NT2/D1 (cell line): ENCODE data around the gene PLS1.
"Not testable (repeated sequence)": the region's sequence is repeated elsewhere in the genome, so short reads cannot be mapped to it uniquely, and the experiment has no call there.

Experiments
- DNase-seq: peaks from one replicate; pipeline ENCODE4 v3.0.0-alpha.2; 2011; ENCODE audit warnings: low read depth, low spot score
- H3K27me3 ChIP-seq: 2 replicates; pipeline ENCODE4 v1.6.0; 2011; ENCODE audit warnings: mild to moderate bottlenecking; ENCODE audit not compliant: insufficient read length, insufficient read depth
- H3K36me3 ChIP-seq: 2 replicates; pipeline ENCODE4 v1.6.1; 2011; ENCODE audit warnings: mild to moderate bottlenecking, low read length, mixed read lengths; ENCODE audit not compliant: insufficient read depth, insufficient read length
- H3K4me1 ChIP-seq: 2 replicates; pipeline ENCODE4 v1.5.1; 2011; ENCODE audit not compliant: insufficient read depth, insufficient read length
- H3K4me3 ChIP-seq: 2 replicates; pipeline ENCODE4 v1.5.1; 2011; ENCODE audit warnings: low read depth; ENCODE audit not compliant: insufficient read length
- H3K9ac ChIP-seq: 2 replicates; pipeline ENCODE4 v1.6.0; 2011; ENCODE audit warnings: low read depth; ENCODE audit not compliant: insufficient read length
- H3K9me3 ChIP-seq: 2 replicates; pipeline ENCODE4 v1.5.1; 2011; ENCODE audit warnings: mild to moderate bottlenecking, low read length; ENCODE audit not compliant: insufficient read depth
- SUZ12 ChIP-seq: IDR thresholded peaks from 2 replicates; pipeline ENCODE4 v1.6.1; 2011; ENCODE audit not compliant: insufficient read length, insufficient read depth; ENCODE audit errors: extremely low read depth
- YY1 ChIP-seq: IDR thresholded peaks from 2 replicates; pipeline ENCODE4 v1.6.1; 2011; ENCODE audit not compliant: insufficient read length, insufficient read depth
- ZNF274 ChIP-seq: IDR thresholded peaks from 2 replicates; pipeline ENCODE4 v1.6.1; 2011; ENCODE audit warnings: mild to moderate bottlenecking, low read depth, low read length

The PLS1 gene

DNA sequence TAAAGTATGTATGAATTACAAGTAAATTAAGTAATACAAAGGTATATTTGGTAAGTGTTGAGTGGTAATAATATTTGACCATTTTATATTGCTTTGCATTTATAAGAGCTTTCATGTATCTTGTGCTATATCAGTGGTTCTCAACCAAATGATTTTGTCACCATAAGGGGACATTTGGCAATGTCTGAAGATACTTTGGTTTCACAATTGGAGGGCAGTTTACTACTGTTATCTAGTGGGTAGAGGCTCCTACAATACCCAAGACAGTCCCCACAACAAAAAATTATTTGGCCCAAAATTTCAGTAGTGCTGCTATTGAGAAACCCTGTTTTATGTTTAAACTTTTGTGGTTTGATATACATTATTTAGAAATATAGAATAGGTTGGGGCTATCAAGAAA is 142.2 kb downstream of the PLS1 start:
- Histone ChIP-seq H3K9me3 (no peaks in the 10 kb centered on the region), H3K4me1 (no peaks in the 10 kb centered on the region), H3K4me3 (no peak overlapping the region), H3K36me3 (peaks cover 10% of the 10 kb centered on the region), H3K27me3 (no peaks in the 10 kb centered on the region), H3K9ac (no peak overlapping the region)
- TF ChIP-seq SUZ12 (no peak), ZNF274 (no peak), YY1 (no peak)
- no peak for DNase-seq

DNA sequence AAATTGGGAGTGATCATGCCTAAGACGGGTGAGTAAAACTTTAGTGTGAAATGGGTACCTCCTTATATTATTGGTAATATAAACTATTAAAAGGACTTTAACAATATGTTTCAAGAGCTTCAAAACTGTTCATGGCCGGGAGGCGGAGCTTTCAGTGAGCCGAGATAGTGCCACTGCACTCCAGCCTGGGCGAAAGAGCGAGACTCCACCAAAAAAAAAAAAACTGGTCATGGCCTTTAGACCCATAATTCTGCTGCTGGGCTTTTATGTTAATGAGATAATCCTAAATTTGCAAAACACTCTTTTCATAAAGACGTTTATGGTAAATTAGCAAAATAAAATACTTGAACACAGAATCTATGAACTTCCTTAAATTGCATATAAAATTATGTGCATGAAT is 150.5 kb downstream of the PLS1 start:
- H3K4me3 ChIP-seq: no peak overlapping the region
- DNase-seq: no peak
- no peak for TF ChIP-seq SUZ12
- no peak for TF ChIP-seq YY1

DNA sequence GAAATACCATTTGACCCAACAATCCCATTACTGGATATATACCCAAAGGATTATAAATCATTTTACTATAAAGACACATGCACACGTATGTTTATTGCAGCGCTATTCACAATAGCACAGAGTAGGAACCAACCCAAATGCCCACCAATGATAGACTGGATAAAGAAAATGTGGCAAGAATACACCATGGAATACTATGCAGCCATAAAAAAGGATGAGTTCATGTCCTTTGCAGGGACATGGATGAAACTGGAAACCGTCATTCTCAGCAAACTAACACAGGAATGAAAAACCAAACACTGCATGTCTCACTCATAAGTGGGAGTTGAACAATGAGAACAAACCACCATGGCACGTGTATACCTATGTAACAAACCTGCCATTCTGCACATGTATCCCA is 154.3 kb downstream of the PLS1 start:
- H3K36me3 ChIP-seq: peaks cover 29% of the 10 kb centered on the region
- not testable (repeated sequence) for H3K27me3 ChIP-seq, H3K9me3 ChIP-seq, H3K4me3 ChIP-seq, H3K9ac ChIP-seq, H3K4me1 ChIP-seq, DNase-seq

More for the DNA sequence above, 150.5 kb downstream of the PLS1 start:
- H3K27me3 ChIP-seq: no peaks in the 10 kb centered on the region
- H3K9ac ChIP-seq: no peak overlapping the region
- H3K9me3 ChIP-seq: no peaks in the 10 kb centered on the region
- H3K36me3 ChIP-seq: peaks cover 36% of the 10 kb centered on the region
- no peaks in the 10 kb centered on the region for H3K4me1 ChIP-seq

DNA sequence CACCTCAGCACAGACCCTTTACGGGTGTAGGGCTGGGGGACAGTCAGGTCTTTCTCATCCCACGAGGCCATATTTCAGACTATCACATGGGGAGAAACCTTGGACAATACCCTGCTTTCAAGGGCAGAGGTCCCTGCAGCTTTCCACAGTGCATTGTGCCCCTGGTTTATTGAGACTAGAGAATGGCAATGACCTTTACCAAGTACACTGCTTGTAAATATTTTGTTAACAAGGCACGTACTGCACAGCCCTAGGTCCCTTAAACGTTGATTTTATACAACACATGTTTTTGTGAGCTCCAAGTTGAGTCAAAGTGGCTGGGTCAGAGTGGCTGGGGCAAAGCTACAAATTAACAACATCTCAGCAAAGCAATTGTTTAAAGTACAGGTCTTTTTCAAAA is 156.4 kb downstream of the PLS1 start:
- not testable (repeated sequence) for H3K4me1 ChIP-seq, H3K9ac ChIP-seq, H3K4me3 ChIP-seq, H3K27me3 ChIP-seq, DNase-seq, H3K9me3 ChIP-seq
- H3K36me3 ChIP-seq: peaks cover 29% of the 10 kb centered on the region

DNA sequence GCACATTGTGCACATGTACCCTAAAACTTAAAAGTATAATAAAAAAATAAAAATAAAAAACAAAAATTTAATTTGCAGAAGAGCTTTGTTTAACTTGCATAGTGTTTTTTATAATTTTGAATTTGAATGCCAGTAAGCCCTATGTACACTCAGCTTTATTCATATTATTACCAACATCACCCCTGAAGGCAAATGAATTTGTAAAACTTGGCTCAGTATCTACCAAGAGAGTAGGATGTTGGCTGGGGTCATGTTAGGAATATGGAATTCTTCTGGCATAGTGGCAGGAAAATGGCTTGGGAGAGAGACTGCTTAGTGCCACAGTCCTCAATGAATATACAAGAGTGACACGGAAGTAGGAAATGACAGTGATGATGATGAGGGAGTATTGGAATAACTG is 158.3 kb downstream of the PLS1 start:
- H3K4me3 ChIP-seq: no peak overlapping the region
- peaks cover 13% of the 10 kb centered on the region for H3K36me3 ChIP-seq
- H3K27me3 ChIP-seq: no peaks in the 10 kb centered on the region
- H3K9me3 ChIP-seq: no peaks in the 10 kb centered on the region
- H3K9ac ChIP-seq: no peak overlapping the region
- no peaks in the 10 kb centered on the region for H3K4me1 ChIP-seq
- no peak for DNase-seq
- TF ChIP-seq ZNF274: no peak
- TF ChIP-seq SUZ12: no peak
- no peak for TF ChIP-seq YY1
